Measurements from ENCODE around the gene MBOAT7. TPM values are rescaled to one million over a fixed set of nuclear protein-coding genes. Genes with fewer than 3 reads are reported as not detected.

Gene MBOAT7
- total RNA-seq, 1 experiment from 2014 or later, result 109 TPM

DNA sequence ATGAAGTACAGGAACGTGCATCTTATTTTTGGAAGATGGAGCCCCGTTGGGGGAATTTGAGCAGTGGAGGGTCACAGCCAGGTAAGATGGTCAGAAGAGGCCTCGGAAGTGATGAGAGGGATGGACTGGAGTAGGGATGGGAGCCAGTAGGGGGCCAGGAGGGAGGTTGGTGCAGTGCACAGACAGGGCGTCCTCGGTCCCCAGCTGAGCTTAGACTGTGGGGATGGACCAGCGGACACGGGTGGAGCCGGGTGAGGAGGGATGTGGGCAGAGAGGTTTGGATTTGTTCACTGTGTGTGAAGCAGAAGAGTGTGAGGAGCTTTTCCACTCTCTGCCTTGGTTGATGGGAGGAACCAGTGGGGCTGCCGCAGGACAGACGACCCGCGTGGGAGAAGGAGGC lies 21.9 kb upstream of the MBOAT7 start:
- H3K4me3 Mint-ChIP-seq, result no peak overlapping the region
- peak overlapping the region; percentile 65 for H3K27ac Mint-ChIP-seq
- no peaks in the 10 kb centered on the region for H3K9me3 Mint-ChIP-seq
- ChIA-PET CTCF (interaction anchor here (1.2 to 1.4 kb wide), 2 partner anchors 20 to 55 kb away, joined by 5 read pairs; partner anchors contain the start of gene TSEN34), POLR2A (no interaction called here)
- H3K36me3 Mint-ChIP-seq, result peaks cover 27% of the 10 kb centered on the region
- peaks cover 20% of the 10 kb centered on the region for H3K4me1 Mint-ChIP-seq
- no peaks in the 10 kb centered on the region; the same call in 1 of the 2 replicates for H3K27me3 Mint-ChIP-seq (ENCODE audit: low read depth)
- TF ChIP-seq IRF2 (CRISPR knock-in tag; IDR thresholded peaks at IDR 0.05; ENCODE audit: borderline replicate concordance, low read depth) (no peak), MAX (CRISPR knock-in tag; IDR thresholded peaks at IDR 0.05) (no peak), STAT6 (CRISPR knock-in tag; conservative IDR thresholded peaks at IDR 0.05; ENCODE audit: low read depth) (no peak), ZNF416 (CRISPR knock-in tag; IDR thresholded peaks at IDR 0.05) (no peak), NFYB (CRISPR knock-in tag; conservative IDR thresholded peaks at IDR 0.05; ENCODE audit: low read depth) (no peak), TCF7 (CRISPR knock-in tag; IDR thresholded peaks at IDR 0.05; ENCODE audit: low read depth) (no peak), ZNF423 (CRISPR knock-in tag; IDR thresholded peaks at IDR 0.05) (no peak)
- TF ChIP-seq, protein P1, sequence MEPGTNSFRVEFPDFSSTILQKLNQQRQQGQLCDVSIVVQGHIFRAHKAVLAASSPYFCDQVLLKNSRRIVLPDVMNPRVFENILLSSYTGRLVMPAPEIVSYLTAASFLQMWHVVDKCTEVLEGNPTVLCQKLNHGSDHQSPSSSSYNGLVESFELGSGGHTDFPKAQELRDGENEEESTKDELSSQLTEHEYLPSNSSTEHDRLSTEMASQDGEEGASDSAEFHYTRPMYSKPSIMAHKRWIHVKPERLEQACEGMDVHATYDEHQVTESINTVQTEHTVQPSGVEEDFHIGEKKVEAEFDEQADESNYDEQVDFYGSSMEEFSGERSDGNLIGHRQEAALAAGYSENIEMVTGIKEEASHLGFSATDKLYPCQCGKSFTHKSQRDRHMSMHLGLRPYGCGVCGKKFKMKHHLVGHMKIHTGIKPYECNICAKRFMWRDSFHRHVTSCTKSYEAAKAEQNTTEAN (CRISPR knock-in tag; IDR thresholded peaks at IDR 0.05), result no peak
- no peak for ATAC-seq
- DNase-seq (ENCODE audit: low spot score), result no peak

DNA sequence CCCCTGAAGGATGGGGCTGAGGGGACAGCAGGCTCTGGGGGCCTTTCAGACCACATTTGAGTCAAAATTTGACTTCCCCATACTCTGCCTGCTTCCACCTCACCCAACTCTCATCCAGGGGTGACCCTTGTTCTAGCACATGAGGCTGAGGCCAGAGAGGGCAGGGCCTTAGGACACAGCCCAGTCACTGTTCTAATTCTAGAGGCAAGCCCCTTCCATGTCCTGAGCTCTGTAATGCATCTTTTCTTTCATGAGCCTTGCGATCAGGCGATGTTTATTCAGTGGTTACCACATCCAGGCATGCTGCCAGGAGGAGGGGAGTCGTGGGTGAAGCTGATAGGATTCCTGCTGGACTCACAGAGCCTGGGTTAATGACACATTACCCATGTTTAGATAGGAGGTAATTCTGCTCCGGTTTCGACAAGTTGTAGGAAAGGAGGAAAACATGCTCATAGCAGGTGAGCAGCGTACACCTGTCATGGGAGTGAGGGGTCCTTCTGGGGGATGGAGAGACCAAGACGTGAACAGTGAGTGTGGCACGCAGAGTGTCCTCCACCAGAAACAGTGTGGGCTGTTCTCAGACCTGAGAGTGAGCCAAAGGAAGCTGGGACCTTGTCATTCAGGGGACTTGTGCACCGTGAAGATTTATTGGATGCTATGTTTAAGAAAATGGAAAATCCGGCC lies 20.6 kb upstream of the MBOAT7 start:
- ChIA-PET CTCF (interaction anchor here (0.5 to 2.6 kb wide), 3 partner anchors 17 to 56 kb away, joined by 3 to 14 read pairs (median 6); no protein-coding TSS in a partner anchor), POLR2A (interaction anchor here (0.7 to 3.9 kb wide), 4 partner anchors 18 to 877 kb away, joined by 3 to 21 read pairs (median 6); partner anchors contain the start of gene TSEN34)
- H3K9me3 Mint-ChIP-seq, result no peaks in the 10 kb centered on the region
- ATAC-seq (peak; percentile 6), DNase-seq (ENCODE audit: low spot score) (no peak)
- peak; percentile 37; the same call in 1 of the 2 replicates for TF ChIP-seq GABPB1 (CRISPR knock-in tag; IDR thresholded peaks at IDR 0.05)
- TF ChIP-seq, protein P2, sequence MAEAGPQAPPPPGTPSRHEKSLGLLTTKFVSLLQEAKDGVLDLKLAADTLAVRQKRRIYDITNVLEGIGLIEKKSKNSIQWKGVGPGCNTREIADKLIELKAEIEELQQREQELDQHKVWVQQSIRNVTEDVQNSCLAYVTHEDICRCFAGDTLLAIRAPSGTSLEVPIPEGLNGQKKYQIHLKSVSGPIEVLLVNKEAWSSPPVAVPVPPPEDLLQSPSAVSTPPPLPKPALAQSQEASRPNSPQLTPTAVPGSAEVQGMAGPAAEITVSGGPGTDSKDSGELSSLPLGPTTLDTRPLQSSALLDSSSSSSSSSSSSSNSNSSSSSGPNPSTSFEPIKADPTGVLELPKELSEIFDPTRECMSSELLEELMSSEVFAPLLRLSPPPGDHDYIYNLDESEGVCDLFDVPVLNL (CRISPR knock-in tag; IDR thresholded peaks at IDR 0.05; ENCODE audit: borderline replicate concordance, low read depth), result no peak
- TF ChIP-seq, protein P3, sequence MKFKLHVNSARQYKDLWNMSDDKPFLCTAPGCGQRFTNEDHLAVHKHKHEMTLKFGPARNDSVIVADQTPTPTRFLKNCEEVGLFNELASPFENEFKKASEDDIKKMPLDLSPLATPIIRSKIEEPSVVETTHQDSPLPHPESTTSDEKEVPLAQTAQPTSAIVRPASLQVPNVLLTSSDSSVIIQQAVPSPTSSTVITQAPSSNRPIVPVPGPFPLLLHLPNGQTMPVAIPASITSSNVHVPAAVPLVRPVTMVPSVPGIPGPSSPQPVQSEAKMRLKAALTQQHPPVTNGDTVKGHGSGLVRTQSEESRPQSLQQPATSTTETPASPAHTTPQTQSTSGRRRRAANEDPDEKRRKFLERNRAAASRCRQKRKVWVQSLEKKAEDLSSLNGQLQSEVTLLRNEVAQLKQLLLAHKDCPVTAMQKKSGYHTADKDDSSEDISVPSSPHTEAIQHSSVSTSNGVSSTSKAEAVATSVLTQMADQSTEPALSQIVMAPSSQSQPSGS (CRISPR knock-in tag; IDR thresholded peaks at IDR 0.05; ENCODE audit: borderline replicate concordance, low read depth), result no peak
- TF ChIP-seq CBFB (CRISPR knock-in tag; IDR thresholded peaks at IDR 0.05; ENCODE audit: low read depth), result no peak
- no peak for TF ChIP-seq NFATC4 (CRISPR knock-in tag; IDR thresholded peaks at IDR 0.05)
- TF ChIP-seq, protein P4, sequence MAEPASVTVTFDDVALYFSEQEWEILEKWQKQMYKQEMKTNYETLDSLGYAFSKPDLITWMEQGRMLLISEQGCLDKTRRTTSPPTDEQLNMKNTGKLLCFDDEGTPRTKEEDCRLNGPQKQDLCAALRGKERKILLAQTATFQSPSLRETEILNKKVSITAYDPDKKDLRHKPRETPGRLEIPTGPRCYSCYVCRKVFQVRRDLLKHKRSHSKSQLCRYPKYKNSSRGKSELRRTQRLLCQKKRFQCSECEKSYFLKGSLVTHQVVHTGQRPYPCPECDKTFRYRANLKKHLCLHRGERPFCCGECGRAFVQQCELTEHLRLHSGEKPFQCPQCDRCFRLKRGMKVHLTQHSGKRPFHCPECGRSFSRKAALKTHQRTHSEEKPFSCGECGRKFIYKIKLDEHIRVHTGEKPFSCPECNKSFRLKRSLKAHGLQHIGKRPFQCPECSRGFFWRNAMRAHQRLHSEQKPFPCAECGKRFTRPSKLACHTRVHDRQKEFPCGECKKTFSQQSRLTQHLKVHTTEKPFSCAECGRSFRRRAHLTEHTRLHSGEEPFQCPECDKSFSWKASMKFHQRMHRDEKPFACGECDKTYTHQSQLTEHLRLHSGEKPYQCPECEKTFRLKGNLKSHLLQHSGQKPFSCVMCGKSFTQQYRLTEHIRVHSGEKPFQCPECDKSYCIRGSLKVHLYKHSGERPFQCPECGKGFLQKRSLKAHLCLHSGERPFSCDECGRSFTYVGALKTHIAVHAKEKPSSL (CRISPR knock-in tag; conservative IDR thresholded peaks at IDR 0.05), result no peak
- TF ChIP-seq TP53 (CRISPR knock-in tag; IDR thresholded peaks at IDR 0.05), result no peak
- TF ChIP-seq, protein P5, sequence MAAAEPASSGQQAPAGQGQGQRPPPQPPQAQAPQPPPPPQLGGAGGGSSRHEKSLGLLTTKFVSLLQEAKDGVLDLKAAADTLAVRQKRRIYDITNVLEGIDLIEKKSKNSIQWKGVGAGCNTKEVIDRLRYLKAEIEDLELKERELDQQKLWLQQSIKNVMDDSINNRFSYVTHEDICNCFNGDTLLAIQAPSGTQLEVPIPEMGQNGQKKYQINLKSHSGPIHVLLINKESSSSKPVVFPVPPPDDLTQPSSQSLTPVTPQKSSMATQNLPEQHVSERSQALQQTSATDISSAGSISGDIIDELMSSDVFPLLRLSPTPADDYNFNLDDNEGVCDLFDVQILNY (CRISPR knock-in tag; IDR thresholded peaks at IDR 0.05), result no peak
- peak overlapping the region; percentile 52 for H3K27ac Mint-ChIP-seq
- H3K4me1 Mint-ChIP-seq, result peaks cover 28% of the 10 kb centered on the region
- no peak overlapping the region for H3K4me3 Mint-ChIP-seq
- peaks cover 39% of the 10 kb centered on the region for H3K36me3 Mint-ChIP-seq
- no peaks in the 10 kb centered on the region; the same call in 1 of the 2 replicates for H3K27me3 Mint-ChIP-seq (ENCODE audit: low read depth)

All from WTC11 (cell line).